ENCODE measurements around the gene NELFCD.
A peak's percentile ranks its signal among the peaks of the same experiment; 100 is the strongest.
"Not testable (repeated sequence)": the region's sequence is repeated elsewhere in the genome, so short reads cannot be mapped to it uniquely, and the experiment has no call there.

Gene NELFCD

DNA sequence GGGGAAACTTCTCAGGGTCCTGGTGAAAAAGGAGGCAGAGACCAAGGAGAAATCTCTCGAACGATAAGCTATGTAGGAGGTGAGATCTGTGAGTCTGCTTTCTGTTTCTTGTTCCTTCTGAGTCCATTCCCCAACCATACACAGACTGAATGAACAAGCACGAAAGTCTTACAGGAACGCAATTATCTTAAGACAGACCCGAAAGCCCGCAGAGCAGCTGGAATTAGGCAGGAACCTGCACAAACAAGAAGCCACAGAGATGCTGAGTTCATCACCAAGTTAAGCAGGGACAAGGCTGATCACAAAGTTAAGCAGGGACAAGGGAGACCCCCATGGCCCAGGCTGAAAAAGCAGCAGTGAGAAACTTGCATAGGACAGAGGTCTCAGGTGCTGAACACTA is 21.4 kb upstream of the NELFCD start:
- Mint-ChIP-seq H3K4me3 (no peak overlapping the region), H3K9me3 (no peaks in the 10 kb centered on the region), H3K27me3 (peaks cover 46% of the 10 kb centered on the region), H3K4me1 (no peaks in the 10 kb centered on the region), H3K36me3 (ENCODE audit: insufficient read depth) (peaks cover 2% of the 10 kb centered on the region), H3K27ac (ENCODE audit: low read depth) (no peak overlapping the region)
- DNase-seq (ENCODE audit: low spot score in 2 of 2) (no peak), ATAC-seq (replicated peaks; ENCODE audit: extremely low read depth, poor library complexity, severe bottlenecking) (no peak)

DNA sequence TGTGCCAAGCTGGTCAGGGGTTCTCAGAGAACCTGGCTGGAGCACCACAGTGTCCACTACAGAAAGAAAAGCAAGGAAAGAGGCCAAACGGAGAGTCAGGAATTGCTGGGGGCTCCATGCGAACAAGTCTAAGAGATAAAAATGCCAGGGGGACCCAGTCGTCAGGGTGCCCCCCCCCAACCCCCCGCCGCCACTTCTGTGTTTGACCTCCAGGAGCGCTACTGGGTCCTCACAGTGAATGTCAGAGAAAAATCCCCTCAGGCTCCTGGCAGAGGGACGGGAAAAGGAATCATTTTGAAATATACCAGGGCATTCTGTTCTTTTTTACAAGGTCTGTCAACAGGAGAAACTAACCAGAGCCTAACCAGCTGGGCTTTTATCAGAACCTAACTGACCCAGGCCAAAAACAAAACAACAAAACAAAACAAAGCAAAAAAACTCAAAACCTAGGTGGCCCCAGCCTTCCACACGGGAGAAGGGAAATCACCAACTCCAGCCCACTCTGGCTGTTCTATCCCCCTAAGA is 17.9 kb upstream of the NELFCD start:
- no peak overlapping the region for H3K27ac Mint-ChIP-seq (ENCODE audit: low read depth)
- ATAC-seq (replicated peaks; ENCODE audit: extremely low read depth, poor library complexity, severe bottlenecking) (no peak), DNase-seq (ENCODE audit: low spot score in 2 of 2) (no peak)
- no peaks in the 10 kb centered on the region for H3K4me1 Mint-ChIP-seq
- peaks cover 2% of the 10 kb centered on the region for H3K36me3 Mint-ChIP-seq (ENCODE audit: insufficient read depth)
- no peaks in the 10 kb centered on the region for H3K9me3 Mint-ChIP-seq
- H3K27me3 Mint-ChIP-seq: peaks cover 62% of the 10 kb centered on the region
- H3K4me3 Mint-ChIP-seq: no peak overlapping the region

DNA sequence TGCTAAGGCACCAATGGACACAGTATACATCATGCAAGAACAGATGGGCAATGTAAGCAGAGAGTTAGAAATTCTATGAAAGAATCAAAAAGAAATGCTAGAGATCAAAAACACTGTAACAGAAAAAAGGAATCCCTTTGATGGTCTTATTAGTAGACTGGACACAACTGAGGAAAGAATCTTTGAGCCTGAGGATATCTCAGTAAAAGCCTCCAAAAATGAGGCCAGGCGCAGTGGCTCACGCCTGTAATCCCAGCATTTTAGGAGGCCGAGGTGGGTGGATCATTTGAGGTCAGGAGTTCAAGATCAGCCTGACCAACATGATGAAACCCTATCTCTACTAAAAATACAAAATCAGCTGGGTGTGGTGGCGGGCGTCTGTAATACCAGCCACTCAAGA is 17.1 kb upstream of the NELFCD start:
- H3K36me3 Mint-ChIP-seq (ENCODE audit: insufficient read depth); ATAC-seq (replicated peaks; ENCODE audit: extremely low read depth, poor library complexity, severe bottlenecking); H3K4me3 Mint-ChIP-seq; H3K4me1 Mint-ChIP-seq; H3K27ac Mint-ChIP-seq (ENCODE audit: low read depth); DNase-seq (ENCODE audit: low spot score in 2 of 2); H3K9me3 Mint-ChIP-seq: not testable (repeated sequence)
- peaks cover 62% of the 10 kb centered on the region for H3K27me3 Mint-ChIP-seq

DNA sequence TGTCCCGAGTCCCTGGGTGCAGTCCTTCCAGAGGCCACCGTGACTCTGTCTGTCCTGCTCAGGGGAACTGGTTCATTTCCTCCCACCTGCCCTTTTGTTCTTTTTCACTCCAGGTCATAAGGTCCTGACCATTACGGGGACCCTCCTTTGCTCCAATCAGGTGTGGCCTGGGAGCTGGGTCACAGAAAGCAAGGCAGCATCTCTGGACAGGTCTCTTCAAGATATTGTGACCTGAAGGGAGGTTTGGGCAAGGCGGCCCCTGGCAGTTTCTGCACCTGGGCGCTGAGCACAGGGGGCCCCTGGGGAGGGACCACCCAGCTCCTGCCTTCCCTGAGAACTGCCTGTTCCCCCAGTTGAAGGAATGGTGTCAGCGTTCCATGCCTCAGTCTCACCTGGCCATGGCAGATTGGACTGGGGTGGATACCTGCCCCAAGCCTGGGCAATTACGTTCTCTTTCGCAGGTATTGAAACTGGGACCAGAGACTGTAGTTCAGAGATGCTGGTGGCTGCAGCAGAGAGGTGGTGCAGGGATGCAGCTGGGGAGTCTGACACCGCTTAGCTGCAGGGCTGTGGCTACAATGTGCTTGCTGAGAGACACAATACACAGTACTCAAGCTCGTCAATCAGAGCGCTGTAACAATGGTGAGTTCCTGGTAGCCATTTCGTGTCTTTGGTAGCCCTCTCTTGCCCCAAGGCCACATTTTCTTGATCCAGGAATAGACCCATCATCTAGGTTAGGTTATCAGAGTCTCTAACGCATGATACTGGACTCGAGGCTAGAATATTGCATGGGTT is 15.6 kb upstream of the NELFCD start:
- no peak for ATAC-seq (replicated peaks; ENCODE audit: extremely low read depth, poor library complexity, severe bottlenecking)

DNA sequence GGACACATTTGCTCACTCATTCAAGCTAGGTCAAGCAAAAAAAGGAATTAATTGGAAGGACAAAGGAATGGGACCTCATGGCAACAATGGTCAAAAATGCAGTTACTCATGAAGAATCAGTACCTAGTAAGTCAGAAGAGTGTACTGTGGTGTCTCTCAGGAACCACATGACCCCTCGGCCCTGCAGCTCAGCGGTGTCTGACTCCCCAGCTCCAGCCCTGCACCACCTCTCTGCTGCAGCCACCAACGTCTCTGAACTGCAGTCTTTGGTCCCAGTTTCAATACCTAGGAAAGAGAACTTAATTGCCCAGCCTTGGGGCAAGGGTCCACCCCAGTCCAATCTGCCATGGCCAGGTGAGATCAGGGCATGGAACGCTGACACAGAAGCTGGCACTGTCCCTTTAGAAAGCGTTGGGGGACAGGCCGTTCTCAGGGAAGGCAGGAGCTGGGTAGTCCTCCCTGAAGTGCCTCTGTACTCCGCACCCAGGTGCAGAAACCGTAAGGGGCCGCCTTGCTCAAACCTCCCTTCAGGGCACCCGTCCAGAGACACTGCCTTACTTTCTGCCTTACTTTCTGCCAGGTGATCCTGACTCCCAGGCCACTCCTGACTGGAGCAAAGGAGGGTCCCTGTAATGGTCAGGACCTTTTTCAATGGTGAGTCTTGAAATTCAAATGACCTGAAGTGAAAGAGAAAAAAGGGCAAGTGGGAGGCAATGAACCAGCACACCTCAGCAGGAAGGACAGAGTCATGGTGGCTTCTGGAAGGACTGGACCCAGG is 13.2 kb upstream of the NELFCD start:
- Mint-ChIP-seq H3K36me3 (ENCODE audit: insufficient read depth) (no peaks in the 10 kb centered on the region), H3K27me3 (peaks cover 49% of the 10 kb centered on the region), H3K9me3 (no peaks in the 10 kb centered on the region), H3K4me1 (no peaks in the 10 kb centered on the region), H3K4me3 (no peak overlapping the region), H3K27ac (ENCODE audit: low read depth) (no peak overlapping the region)
- ATAC-seq (replicated peaks; ENCODE audit: extremely low read depth, poor library complexity, severe bottlenecking) (no peak), DNase-seq (ENCODE audit: low spot score in 2 of 2) (no peak)

More for the DNA sequence above, 15.6 kb upstream of the NELFCD start:
- H3K9me3 Mint-ChIP-seq: no peaks in the 10 kb centered on the region
- H3K27ac Mint-ChIP-seq (ENCODE audit: low read depth): no peak overlapping the region
- H3K4me1 Mint-ChIP-seq: no peaks in the 10 kb centered on the region
- H3K4me3 Mint-ChIP-seq: no peak overlapping the region
- H3K36me3 Mint-ChIP-seq (ENCODE audit: insufficient read depth): no peaks in the 10 kb centered on the region
- no peak for DNase-seq (ENCODE audit: low spot score in 2 of 2)
- H3K27me3 Mint-ChIP-seq: peaks cover 62% of the 10 kb centered on the region

DNA sequence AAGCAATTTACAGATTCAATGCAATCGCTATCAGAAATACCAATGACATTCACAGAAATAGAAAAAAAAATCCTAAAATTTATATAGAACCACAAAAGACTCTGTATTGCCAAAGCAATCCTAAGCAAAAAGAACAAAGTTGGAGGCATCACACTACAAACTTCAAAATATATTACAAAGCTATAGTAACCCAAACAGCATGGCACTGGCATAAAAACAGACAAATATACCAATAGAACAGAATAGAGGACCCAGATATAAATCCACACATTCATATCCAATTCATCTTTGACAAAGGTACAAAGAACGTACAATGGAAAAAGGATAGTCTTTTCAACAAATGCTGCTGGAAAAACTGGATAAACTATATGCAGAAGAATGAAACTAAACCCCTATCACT is 11.6 kb upstream of the NELFCD start:
- Mint-ChIP-seq H3K36me3 (ENCODE audit: insufficient read depth) (no peaks in the 10 kb centered on the region), H3K4me3 (no peak overlapping the region)

DNA sequence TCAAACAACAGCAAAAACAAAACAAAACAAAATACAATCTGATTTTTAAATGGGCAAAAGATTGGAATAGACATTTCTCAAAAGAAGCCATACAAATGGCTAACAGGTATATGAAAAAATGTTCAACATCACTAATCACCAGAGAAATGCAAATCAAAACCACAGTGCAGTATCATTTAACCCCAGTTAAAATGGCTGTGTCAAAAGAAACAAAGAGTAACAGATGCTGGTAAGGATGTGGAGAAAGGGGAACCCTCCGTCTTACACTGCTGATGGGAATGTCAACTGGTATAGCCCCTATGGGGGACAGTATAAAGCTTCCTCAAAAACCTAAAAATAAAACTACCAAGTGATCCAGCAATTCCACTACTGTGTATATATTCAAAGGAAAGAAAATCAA is 10.9 kb upstream of the NELFCD start:
- no peak for DNase-seq (ENCODE audit: low spot score in 2 of 2)
- Mint-ChIP-seq H3K4me3 (no peak overlapping the region), H3K36me3 (ENCODE audit: insufficient read depth) (no peaks in the 10 kb centered on the region), H3K27me3 (peaks cover 26% of the 10 kb centered on the region), H3K4me1 (no peaks in the 10 kb centered on the region), H3K27ac (ENCODE audit: low read depth) (no peak overlapping the region), H3K9me3 (no peaks in the 10 kb centered on the region)
- ATAC-seq (replicated peaks; ENCODE audit: extremely low read depth, poor library complexity, severe bottlenecking): no peak

More for the DNA sequence above, 11.6 kb upstream of the NELFCD start:
- Mint-ChIP-seq H3K27ac (ENCODE audit: low read depth) (no peak overlapping the region), H3K27me3 (peaks cover 33% of the 10 kb centered on the region), H3K9me3 (no peaks in the 10 kb centered on the region), H3K4me1 (no peaks in the 10 kb centered on the region)
- DNase-seq (ENCODE audit: low spot score in 2 of 2): no peak
- ATAC-seq (replicated peaks; ENCODE audit: extremely low read depth, poor library complexity, severe bottlenecking): no peak

DNA sequence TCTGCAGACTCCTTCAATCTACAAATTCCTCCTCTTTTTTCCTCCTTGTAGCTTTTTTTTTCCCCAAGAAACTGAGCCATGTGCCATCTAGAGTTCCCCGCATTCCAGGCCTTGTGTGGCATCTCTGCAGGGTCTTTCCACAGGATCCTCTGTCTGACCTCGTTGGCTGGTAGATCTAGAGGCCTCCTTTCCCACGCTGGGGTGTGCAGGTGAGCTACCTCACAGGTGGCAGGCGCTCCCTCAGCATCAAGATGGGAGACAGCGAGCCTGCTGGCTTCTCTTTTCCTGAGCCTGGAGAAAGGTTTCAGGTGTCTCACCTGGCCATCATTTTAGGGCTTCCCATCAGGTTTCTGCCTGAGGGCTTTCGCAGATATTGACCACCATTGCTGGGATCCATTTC is 9.6 kb upstream of the NELFCD start:
- Mint-ChIP-seq H3K27me3 (peaks cover 14% of the 10 kb centered on the region), H3K27ac (ENCODE audit: low read depth) (no peak overlapping the region), H3K9me3 (no peaks in the 10 kb centered on the region), H3K4me3 (no peak overlapping the region), H3K4me1 (no peaks in the 10 kb centered on the region), H3K36me3 (ENCODE audit: insufficient read depth) (no peaks in the 10 kb centered on the region)
- ATAC-seq (replicated peaks; ENCODE audit: extremely low read depth, poor library complexity, severe bottlenecking) (no peak), DNase-seq (ENCODE audit: low spot score in 2 of 2) (no peak)

DNA sequence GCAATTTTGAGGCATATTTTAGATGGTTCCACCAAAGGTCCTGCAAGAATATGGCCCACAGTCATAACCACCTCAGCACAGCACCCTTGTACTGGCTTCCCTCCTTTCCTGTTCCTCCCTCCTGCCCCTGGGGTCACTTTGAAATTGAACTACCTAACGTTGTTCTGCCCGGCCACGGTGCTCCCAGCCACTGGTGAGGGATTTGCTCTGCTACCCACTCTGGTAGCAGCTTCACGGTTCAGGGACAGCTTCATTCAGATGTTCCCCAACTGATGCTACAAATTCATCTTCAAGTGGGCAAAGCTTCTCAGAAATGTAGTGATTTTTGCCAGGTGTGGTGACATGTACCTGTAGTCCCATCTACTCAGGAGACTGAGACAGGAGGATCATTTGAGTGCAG is 7.9 kb upstream of the NELFCD start:
- H3K36me3 Mint-ChIP-seq (ENCODE audit: insufficient read depth): no peaks in the 10 kb centered on the region
- no peaks in the 10 kb centered on the region for H3K9me3 Mint-ChIP-seq
- no peak overlapping the region for H3K4me3 Mint-ChIP-seq
- H3K27me3 Mint-ChIP-seq: peaks cover 14% of the 10 kb centered on the region
- DNase-seq (ENCODE audit: low spot score in 2 of 2) (peak in 1 of 2 donors; percentile 1), ATAC-seq (replicated peaks; ENCODE audit: extremely low read depth, poor library complexity, severe bottlenecking) (no peak)
- H3K4me1 Mint-ChIP-seq: no peaks in the 10 kb centered on the region
- H3K27ac Mint-ChIP-seq (ENCODE audit: low read depth): no peak overlapping the region

DNA sequence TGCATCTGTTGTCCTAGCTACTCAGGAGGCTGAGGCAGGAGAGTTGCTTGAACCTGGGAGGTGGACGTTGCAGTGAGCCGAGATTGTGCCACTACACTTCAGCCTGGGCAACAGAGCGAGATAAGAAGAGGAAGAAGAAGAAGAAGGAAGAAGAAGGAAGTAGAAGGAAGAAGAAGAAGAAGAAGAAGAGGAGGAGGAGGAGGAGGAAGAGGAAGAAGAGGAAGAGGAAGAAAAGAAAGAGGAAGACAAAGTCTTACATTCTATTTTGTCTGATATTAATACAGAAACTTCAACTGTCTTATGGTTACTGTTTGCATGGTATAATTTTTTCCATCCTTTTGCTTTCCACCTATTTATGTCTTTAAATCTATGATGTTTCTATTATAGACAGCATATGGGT is 7.2 kb upstream of the NELFCD start:
- H3K4me3 Mint-ChIP-seq: no peak overlapping the region
- no peaks in the 10 kb centered on the region for H3K9me3 Mint-ChIP-seq
- H3K36me3 Mint-ChIP-seq (ENCODE audit: insufficient read depth): no peaks in the 10 kb centered on the region
- ATAC-seq (replicated peaks; ENCODE audit: extremely low read depth, poor library complexity, severe bottlenecking) (no peak), DNase-seq (ENCODE audit: low spot score in 2 of 2) (no peak)
- peaks cover 14% of the 10 kb centered on the region for H3K27me3 Mint-ChIP-seq
- no peaks in the 10 kb centered on the region for H3K4me1 Mint-ChIP-seq
- no peak overlapping the region for H3K27ac Mint-ChIP-seq (ENCODE audit: low read depth)

DNA sequence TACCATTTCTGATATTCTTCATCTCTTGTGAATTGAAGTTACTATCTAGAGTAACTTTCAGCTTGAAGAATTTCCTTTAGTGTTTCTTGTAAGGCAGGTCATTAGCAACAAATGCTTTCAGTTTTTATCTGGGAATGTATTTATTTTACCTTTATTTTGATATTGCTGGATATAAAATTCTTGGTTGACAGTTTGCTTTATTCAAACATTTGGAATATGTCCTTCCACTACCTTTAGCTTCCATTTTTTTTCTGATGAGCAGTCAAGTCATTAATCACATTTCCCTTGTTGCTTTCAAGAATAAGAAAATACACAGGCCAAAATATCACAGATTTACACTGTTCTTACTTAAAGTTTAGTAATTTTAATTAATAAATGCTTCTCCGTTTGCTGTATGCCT is 5.7 kb upstream of the NELFCD start:
- Mint-ChIP-seq H3K27me3 (peaks cover 4% of the 10 kb centered on the region), H3K27ac (ENCODE audit: low read depth) (no peak overlapping the region), H3K9me3 (no peaks in the 10 kb centered on the region), H3K4me1 (no peaks in the 10 kb centered on the region), H3K4me3 (no peak overlapping the region), H3K36me3 (ENCODE audit: insufficient read depth) (no peaks in the 10 kb centered on the region)
- DNase-seq (ENCODE audit: low spot score in 2 of 2) (no peak), ATAC-seq (replicated peaks; ENCODE audit: extremely low read depth, poor library complexity, severe bottlenecking) (no peak)

DNA sequence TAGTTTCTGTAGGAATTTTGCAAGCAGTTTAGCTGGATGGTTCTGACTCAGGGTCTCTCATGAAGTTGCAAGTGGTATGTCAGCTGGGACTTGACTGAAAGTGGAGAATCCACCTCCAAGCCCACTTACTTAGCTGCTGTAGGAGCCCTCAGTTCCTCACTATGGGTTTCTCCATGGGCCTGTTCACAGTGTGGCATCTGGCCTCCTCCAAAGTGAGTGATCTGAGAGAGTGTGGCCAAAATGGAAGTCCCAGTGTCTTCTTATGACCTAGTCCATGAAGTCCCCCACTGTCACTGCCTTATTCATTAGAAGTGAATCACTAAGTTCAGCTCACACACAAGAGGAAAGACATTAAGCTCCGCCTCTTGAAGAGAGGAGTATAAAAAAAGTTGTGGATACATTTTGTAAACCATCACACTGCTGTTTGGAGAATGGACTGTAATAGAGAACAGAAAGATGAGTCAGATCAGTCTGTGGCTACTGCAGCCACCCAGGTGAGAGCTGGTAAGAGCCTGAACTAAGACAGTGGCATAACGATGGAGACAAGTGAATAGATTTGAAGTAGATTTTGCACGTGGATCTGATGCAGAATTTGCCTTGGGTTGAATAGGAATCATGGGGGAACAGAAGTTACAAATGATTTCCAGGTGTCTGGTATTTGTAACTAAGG is 4.9 kb upstream of the NELFCD start:
- Mint-ChIP-seq H3K9me3 (no peaks in the 10 kb centered on the region), H3K4me1 (no peaks in the 10 kb centered on the region), H3K27ac (ENCODE audit: low read depth) (no peak overlapping the region), H3K4me3 (no peak overlapping the region), H3K27me3 (no peaks in the 10 kb centered on the region), H3K36me3 (ENCODE audit: insufficient read depth) (no peaks in the 10 kb centered on the region)
- ATAC-seq (replicated peaks; ENCODE audit: extremely low read depth, poor library complexity, severe bottlenecking) (no peak), DNase-seq (ENCODE audit: low spot score in 2 of 2) (no peak)

Measured in central memory CD8-positive, alpha-beta T cell (primary cell).